Tibial nerve (tissue), 4 donors: ENCODE measurements around the gene FAM131A.

Experiments used
- EP300 ChIP-seq, 2 donors: sonication (generic); formaldehyde crosslinking; IDR thresholded peaks; one replicate each; pipeline ENCODE4 v1.6.1; 2017; ENCODE audit warnings: antibody characterized with exemption in 2 of 2, mild to moderate bottlenecking in 1 of 2
- POLR2A ChIP-seq, 2 donors: fragments of 450-650 bp; IDR thresholded peaks; one replicate each; pipeline ENCODE4 v1.6.1; 2017; ENCODE audit warnings: antibody characterized with exemption in 2 of 2, mild to moderate bottlenecking in 2 of 2, moderate library complexity in 2 of 2
- TF ChIP-seq, protein P1 (sequence below), 5 experiments: fragments of 200-600 bp in 3 of 5; fragments of 450-650 bp in 2 of 5; sonication (generic) in 3 of 5; IDR thresholded peaks; one replicate each; pipeline ENCODE4 v1.5.1; 2016 to 2019; ENCODE audit warnings: antibody characterized with exemption in 5 of 5, mild to moderate bottlenecking in 3 of 5, moderate library complexity in 2 of 5

- TF ChIP-seq POLR2A (IDR thresholded peaks at IDR 0.05) = no peak
- TF ChIP-seq, protein P1, sequence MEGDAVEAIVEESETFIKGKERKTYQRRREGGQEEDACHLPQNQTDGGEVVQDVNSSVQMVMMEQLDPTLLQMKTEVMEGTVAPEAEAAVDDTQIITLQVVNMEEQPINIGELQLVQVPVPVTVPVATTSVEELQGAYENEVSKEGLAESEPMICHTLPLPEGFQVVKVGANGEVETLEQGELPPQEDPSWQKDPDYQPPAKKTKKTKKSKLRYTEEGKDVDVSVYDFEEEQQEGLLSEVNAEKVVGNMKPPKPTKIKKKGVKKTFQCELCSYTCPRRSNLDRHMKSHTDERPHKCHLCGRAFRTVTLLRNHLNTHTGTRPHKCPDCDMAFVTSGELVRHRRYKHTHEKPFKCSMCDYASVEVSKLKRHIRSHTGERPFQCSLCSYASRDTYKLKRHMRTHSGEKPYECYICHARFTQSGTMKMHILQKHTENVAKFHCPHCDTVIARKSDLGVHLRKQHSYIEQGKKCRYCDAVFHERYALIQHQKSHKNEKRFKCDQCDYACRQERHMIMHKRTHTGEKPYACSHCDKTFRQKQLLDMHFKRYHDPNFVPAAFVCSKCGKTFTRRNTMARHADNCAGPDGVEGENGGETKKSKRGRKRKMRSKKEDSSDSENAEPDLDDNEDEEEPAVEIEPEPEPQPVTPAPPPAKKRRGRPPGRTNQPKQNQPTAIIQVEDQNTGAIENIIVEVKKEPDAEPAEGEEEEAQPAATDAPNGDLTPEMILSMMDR (IDR thresholded peaks at IDR 0.05) = no peak
- TF ChIP-seq EP300 (IDR thresholded peaks at IDR 0.05) = no peak
These were observed 44.1 kb downstream of the FAM131A start for GRCh38 chr3:184381261-184382224.
